Measurements from ENCODE around the gene ATP6V0B. TPM values are rescaled to one million over a fixed set of nuclear protein-coding genes. Genes with fewer than 3 reads are reported as not detected.

ATP6V0B gene
- total and polyA plus RNA-seq, 2 of the 13 experiments (the other 11 are each of a cell fraction or from before 2014, with no cell fraction given): 157 to 161 TPM

DNA sequence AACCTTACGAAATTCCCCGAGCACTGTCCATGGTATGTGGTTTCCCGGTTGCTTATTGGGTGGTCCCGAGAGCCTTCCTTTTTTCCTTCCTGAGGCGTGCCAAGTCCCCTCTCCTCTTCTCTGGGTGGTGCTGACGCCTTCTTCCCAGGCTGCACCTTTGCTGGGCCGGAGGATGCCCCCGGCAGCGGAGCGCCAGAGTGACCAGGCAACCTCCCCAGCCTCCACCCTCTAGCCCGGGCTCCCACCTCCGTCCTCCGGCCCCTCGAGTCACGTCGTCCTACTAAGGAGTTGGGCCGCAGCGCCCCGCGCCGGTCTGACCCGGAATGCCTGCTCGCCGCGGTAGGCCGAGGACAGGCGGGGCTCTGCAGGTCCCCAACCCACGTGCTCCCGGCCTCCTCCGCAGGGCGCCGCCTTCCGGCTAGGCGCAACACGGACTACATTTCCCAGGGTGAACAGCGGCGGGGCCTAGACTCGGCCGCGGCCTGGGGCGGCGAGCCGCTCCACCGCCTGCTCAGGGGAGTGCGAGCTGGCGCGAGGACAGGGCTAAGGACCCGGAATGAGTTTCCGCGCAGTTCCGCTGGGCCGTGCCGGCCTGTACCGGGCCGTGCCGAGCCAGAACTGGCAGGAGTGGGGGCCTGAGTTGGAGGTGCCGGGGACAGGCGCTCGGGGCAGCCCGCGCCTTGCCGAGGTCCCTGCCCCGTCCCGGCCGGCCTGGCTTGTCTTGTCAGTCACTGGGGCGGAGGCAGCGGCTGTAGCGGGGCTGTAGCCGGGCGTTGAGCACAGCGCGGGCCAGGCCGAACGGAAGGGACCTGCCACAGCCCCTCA, 28.3 kb upstream of the ATP6V0B start, which contains the start of gene IPO13 (continued):
- TF ChIP-seq ZNF136 (CRISPR knock-in tag; IDR thresholded peaks at IDR 0.05; ENCODE audit: low read depth): peak; percentile 23; the same call in 1 of the 2 replicates
- 0 out of 2 replicates have a peak, but pooled peaks have one; percentile 52 for TF ChIP-seq KDM3A (CRISPR knock-in tag; IDR thresholded peaks at IDR 0.05; ENCODE audit: low read depth)
- 0 out of 2 replicates have a peak, but pooled peaks have one; percentile 4 for TF ChIP-seq ZNF12 (CRISPR knock-in tag; IDR thresholded peaks at IDR 0.05)
- peak; percentile 86 for TF ChIP-seq ZNF547 (CRISPR knock-in tag; IDR thresholded peaks at IDR 0.05)
- TF ChIP-seq ZNF446 (CRISPR knock-in tag; IDR thresholded peaks at IDR 0.05): peak; percentile 86; the same call in 1 of the 2 replicates
- TF ChIP-seq ZNF616 (CRISPR knock-in tag; IDR thresholded peaks at IDR 0.05; ENCODE audit: low read depth): peak; percentile 70; the same call in 1 of the 2 replicates
- TF ChIP-seq ZNF101 (CRISPR knock-in tag; IDR thresholded peaks at IDR 0.05; ENCODE audit: borderline replicate concordance, low read depth): no peak
- TF ChIP-seq ZNF652 (CRISPR knock-in tag; IDR thresholded peaks at IDR 0.05; ENCODE audit: borderline replicate concordance, low read depth): no peak
- TF ChIP-seq KDM5B (CRISPR knock-in tag; IDR thresholded peaks at IDR 0.05; ENCODE audit: borderline replicate concordance): peak; percentile 94; the same call in 1 of the 2 replicates
- 0 out of 2 replicates have a peak, but pooled peaks have one; percentile 22 for TF ChIP-seq ZBTB14 (CRISPR knock-in tag; IDR thresholded peaks at IDR 0.05)
- TF ChIP-seq KLF11 (CRISPR knock-in tag; IDR thresholded peaks at IDR 0.05): peak; percentile 85
- peak; percentile 69 for TF ChIP-seq ZEB1 (IDR thresholded peaks at IDR 0.05; ENCODE audit: insufficient replicate concordance, low read depth)
- TF ChIP-seq AFF4 (CRISPR knock-in tag; IDR thresholded peaks at IDR 0.05): no peak
- no peak for TF ChIP-seq ISX (CRISPR knock-in tag; conservative IDR thresholded peaks at IDR 0.05)
- TF ChIP-seq ZMAT5 (CRISPR knock-in tag; IDR thresholded peaks at IDR 0.05; ENCODE audit: borderline replicate concordance, low read depth): no peak
- TF ChIP-seq ZNF572 (CRISPR knock-in tag; IDR thresholded peaks at IDR 0.05): peak; percentile 96
- TF ChIP-seq BATF2 (CRISPR knock-in tag; IDR thresholded peaks at IDR 0.05): peak; percentile 80
- peak; percentile 48 for TF ChIP-seq MAF1 (CRISPR knock-in tag; IDR thresholded peaks at IDR 0.05; ENCODE audit: borderline replicate concordance)
- peak; percentile 37 for TF ChIP-seq FOXP4 (CRISPR knock-in tag; IDR thresholded peaks at IDR 0.05)
- no peak for TF ChIP-seq EHMT2 (IDR thresholded peaks at IDR 0.05; ENCODE audit: borderline replicate concordance, low read depth, low read length)
- TF ChIP-seq HNRNPH1 (optimal IDR thresholded peaks at IDR 0.05; ENCODE audit: low read depth, low read length): no peak

All from HepG2 (cell line).